Heart left ventricle (tissue), 13 donors: Measurements from ENCODE around the gene AHCYL1.

Source experiments
- CTCF ChIP-seq, 12 donors: fragments of 200-600 bp; sonication (generic) in 4 of 12; IDR thresholded peaks; one replicate each; pipeline versions ENCODE4 v1.5.0 to v1.8.0; 2018 to 2022; ENCODE audit warnings: antibody characterized with exemption in 12 of 12, mild to moderate bottlenecking in 5 of 12
- POLR2A ChIP-seq, 2 donors: fragments of 450-650 bp; IDR thresholded peaks; one replicate each; pipeline ENCODE4 v1.6.1; 2017; ENCODE audit warnings: antibody characterized with exemption in 2 of 2, mild to moderate bottlenecking in 2 of 2, moderate library complexity in 2 of 2
- donor health status: ischemic (EF 13 %, LVEDD 7.1; RV severe dilation, severe dysfunction).
- donor health status: DM: no; HTN: yes; CAD: no.
- donor health status: DM: no; HTN: no; CAD: no.
- donor health status: ischemic (EF 25% LVEDD 6.9; RV normal size, moderate dysfunction).
- donor health status: ischemic (EF 25% LVEDD 5.7; RV mildly dilated, moderate dysfunction).
- donor health status: ischemic (EF 35%, LVEDD 5.7; RV mildly dilated, moderate dysfunction).
- donor health status: nonischemic (EF 11% LVEDD 7.7; RV severe dilation, severe dysfunction).
- donor health status: DM: yes; HTN: yes; CAD: no.
- donor health status: PGD.
- donor health status: ischemic (EF 29% LVEDD 5.4; RV normal size, mild dysfunction).
- donor health status: nonischemic (EF 23%, LVEDD 6.1; RV moderate dilation, normal function).

- no peak for TF ChIP-seq CTCF (IDR thresholded peaks at IDR 0.05)
- no peak for TF ChIP-seq POLR2A (IDR thresholded peaks at IDR 0.05)
Measured at GRCh38 chr1:109937738-109938137, 46.8 kb upstream of the AHCYL1 start.
